Superior temporal gyrus (tissue), 1 donor: ENCODE results near the gene SMOC1.

ENCODE experiments used
- DNase-seq: peaks from one replicate; pipeline ENCODE4 v3.0.0-alpha.2; 2016; ENCODE audit errors: extremely low spot score

The SMOC1 gene

GRCh38 chr14:69980457-69981425 is 101.5 kb downstream of the SMOC1 start:
- DNase-seq, result peak; percentile 81

GRCh38 chr14:69982220-69982839 is 103.1 kb downstream of the SMOC1 start:
- DNase-seq, result no peak

- no peak for DNase-seq
These were observed 103.7 kb downstream of the SMOC1 start for GRCh38 chr14:69982886-69983285.

GRCh38 chr14:69983317-69983716 is 104.1 kb downstream of the SMOC1 start:
- DNase-seq, result no peak

- no peak for DNase-seq
These were observed 106.2 kb downstream of the SMOC1 start for GRCh38 chr14:69985463-69985862.

GRCh38 chr14:69986336-69986735 is 107.1 kb downstream of the SMOC1 start:
- DNase-seq, result no peak

GRCh38 chr14:69987406-69988121 is 108.3 kb downstream of the SMOC1 start:
- DNase-seq, result no peak

GRCh38 chr14:69988979-69989378 is 109.8 kb downstream of the SMOC1 start:
- DNase-seq, result no peak

- DNase-seq, result no peak
These were observed 110.4 kb downstream of the SMOC1 start for GRCh38 chr14:69989622-69990021.

- DNase-seq, result peak; percentile 46
These were observed 111.1 kb downstream of the SMOC1 start for GRCh38 chr14:69990323-69990722.

- no peak for DNase-seq
These were observed 112.2 kb downstream of the SMOC1 start for GRCh38 chr14:69991422-69991821.

- no peak for DNase-seq
These were observed 113.3 kb downstream of the SMOC1 start for GRCh38 chr14:69992564-69992963.

- DNase-seq, result no peak
These were observed 114.1 kb downstream of the SMOC1 start for GRCh38 chr14:69993326-69993725.

- no peak for DNase-seq
These were observed 114.8 kb downstream of the SMOC1 start for GRCh38 chr14:69994002-69994401.

GRCh38 chr14:69996216-69996615 is 117.0 kb downstream of the SMOC1 start:
- no peak for DNase-seq

- DNase-seq, result no peak
These were observed 118.6 kb downstream of the SMOC1 start for GRCh38 chr14:69997849-69998248.

- no peak for DNase-seq
These were observed 120.1 kb downstream of the SMOC1 start for GRCh38 chr14:69999261-69999674.

GRCh38 chr14:70000601-70001000 is 121.4 kb downstream of the SMOC1 start:
- DNase-seq, result no peak

- no peak for DNase-seq
These were observed 123.6 kb downstream of the SMOC1 start for GRCh38 chr14:70002589-70003346.

GRCh38 chr14:70004791-70005190 is 125.6 kb downstream of the SMOC1 start:
- DNase-seq, result no peak

GRCh38 chr14:70005281-70005805 is 126.1 kb downstream of the SMOC1 start:
- DNase-seq, result no peak
